HL-60 (cell line): ENCODE data around the gene MYO16.
"Not testable (repeated sequence)": the region's sequence is repeated elsewhere in the genome, so short reads cannot be mapped to it uniquely, and the experiment has no call there.

Experiments
- DNase-seq, 2 experiments: peaks; one replicate each; pipeline ENCODE4 v3.0.0-alpha.2; 2010 to 2020; ENCODE audit warnings: low read depth in 1 of 2, low spot score in 1 of 2
- H3K27ac ChIP-seq: fragments of 250-450 bp; sonication (Bioruptor Pico); replicated peaks from 2 replicates; pipeline ENCODE4 v1.5.1; 2020; ENCODE audit warnings: mild to moderate bottlenecking, moderate library complexity
- H3K27me3 ChIP-seq: fragments of 250-450 bp; sonication (Bioruptor Pico); 2 replicates; pipeline ENCODE4 v1.5.1; 2021; ENCODE audit warnings: mild to moderate bottlenecking, moderate library complexity; ENCODE audit not compliant: insufficient read depth, poor library complexity, severe bottlenecking
- H3K4me3 ChIP-seq: replicated peaks from 2 replicates; pipeline ENCODE4 v1.5.1; 2011; ENCODE audit warnings: mild to moderate bottlenecking, control low read depth, low read length; ENCODE audit not compliant: insufficient read depth
- CTCF ChIP-seq: IDR thresholded peaks from one replicate; pipeline ENCODE4 v1.5.1; 2011; ENCODE audit warnings: low read length, control low read depth, inconsistent platforms; ENCODE audit not compliant: insufficient read depth
- GABPA ChIP-seq: IDR thresholded peaks from 2 replicates; pipeline ENCODE4 v1.6.1; 2012; ENCODE audit warnings: low read depth
- POLR2AphosphoS5 ChIP-seq: IDR thresholded peaks from 2 replicates; pipeline ENCODE4 v1.6.1; 2012; ENCODE audit warnings: low read depth
- REST ChIP-seq: IDR thresholded peaks from 2 replicates; pipeline ENCODE4 v1.6.1; 2012; ENCODE audit warnings: low read depth; ENCODE audit not compliant: insufficient replicate concordance
- SPI1 ChIP-seq: IDR thresholded peaks from 2 replicates; pipeline ENCODE4 v1.6.1; 2012; ENCODE audit warnings: low read depth, mild to moderate bottlenecking, borderline replicate concordance

The MYO16 gene

GRCh38 chr13:109215377-109215776, 586.0 kb downstream of the MYO16 start:
- no peak overlapping the region for H3K4me3 ChIP-seq
- no peak for TF ChIP-seq POLR2AphosphoS5
- no peak for TF ChIP-seq SPI1
- TF ChIP-seq REST, result no peak
- no peak for TF ChIP-seq GABPA

GRCh38 chr13:109217510-109217909, 588.1 kb downstream of the MYO16 start:
- DNase-seq, H3K4me3 ChIP-seq, H3K27ac ChIP-seq, H3K27me3 ChIP-seq: not testable (repeated sequence)

More at GRCh38 chr13:109215377-109215776, 586.0 kb downstream of the MYO16 start:
- no peak overlapping the region for H3K27ac ChIP-seq
- H3K27me3 ChIP-seq, result no peaks in the 10 kb centered on the region
- DNase-seq, result no peak

GRCh38 chr13:109220631-109221030, 591.2 kb downstream of the MYO16 start:
- Histone ChIP-seq H3K27ac (no peak overlapping the region), H3K27me3 (no peaks in the 10 kb centered on the region), H3K4me3 (no peak overlapping the region)
- DNase-seq, result no peak
- no peak for TF ChIP-seq SPI1
- TF ChIP-seq GABPA, result no peak
- TF ChIP-seq POLR2AphosphoS5, result no peak
- TF ChIP-seq REST, result no peak
- no peak for TF ChIP-seq CTCF

GRCh38 chr13:109224033-109224432, 594.6 kb downstream of the MYO16 start:
- Histone ChIP-seq H3K27me3 (no peaks in the 10 kb centered on the region), H3K27ac (no peak overlapping the region), H3K4me3 (no peak overlapping the region)
- TF ChIP-seq POLR2AphosphoS5 (no peak), CTCF (no peak), GABPA (no peak), REST (no peak), SPI1 (no peak)
- no peak for DNase-seq
